Gastrocnemius medialis (tissue), 4 donors: ENCODE measurements around the gene CYP2A7.
"Not testable (repeated sequence)": the region's sequence is repeated elsewhere in the genome, so short reads cannot be mapped to it uniquely, and the experiment has no call there.

Experiments used
- CTCF ChIP-seq, 5 experiments: fragments of 450-650 bp in 3 of 5; fragments of 200-600 bp in 2 of 5; sonication (generic) in 2 of 5; IDR thresholded peaks in 4 of 5; conservative IDR thresholded peaks in 1 of 5; 1 replicate in 4 of 5; 2 replicates in 1 of 5; pipeline ENCODE4 v1.5.1; 2016 to 2019; ENCODE audit warnings: antibody characterized with exemption in 5 of 5, mild to moderate bottlenecking in 3 of 5, moderate library complexity in 3 of 5
- POLR2A ChIP-seq, 2 donors: fragments of 450-650 bp; IDR thresholded peaks; one replicate each; pipeline ENCODE4 v1.6.1; 2017; ENCODE audit warnings: antibody characterized with exemption in 2 of 2, mild to moderate bottlenecking in 2 of 2, moderate library complexity in 2 of 2

GRCh38 chr19:40884187-40884931, 2.3 kb upstream of the CYP2A7 start:
- TF ChIP-seq CTCF (IDR thresholded peaks at IDR 0.05 in 4 of 5, conservative IDR thresholded peaks at IDR 0.05 in 1 of 5); POLR2A (IDR thresholded peaks at IDR 0.05): not testable (repeated sequence)
